ENCODE data around the gene TRPV4.

TRPV4 gene

DNA sequence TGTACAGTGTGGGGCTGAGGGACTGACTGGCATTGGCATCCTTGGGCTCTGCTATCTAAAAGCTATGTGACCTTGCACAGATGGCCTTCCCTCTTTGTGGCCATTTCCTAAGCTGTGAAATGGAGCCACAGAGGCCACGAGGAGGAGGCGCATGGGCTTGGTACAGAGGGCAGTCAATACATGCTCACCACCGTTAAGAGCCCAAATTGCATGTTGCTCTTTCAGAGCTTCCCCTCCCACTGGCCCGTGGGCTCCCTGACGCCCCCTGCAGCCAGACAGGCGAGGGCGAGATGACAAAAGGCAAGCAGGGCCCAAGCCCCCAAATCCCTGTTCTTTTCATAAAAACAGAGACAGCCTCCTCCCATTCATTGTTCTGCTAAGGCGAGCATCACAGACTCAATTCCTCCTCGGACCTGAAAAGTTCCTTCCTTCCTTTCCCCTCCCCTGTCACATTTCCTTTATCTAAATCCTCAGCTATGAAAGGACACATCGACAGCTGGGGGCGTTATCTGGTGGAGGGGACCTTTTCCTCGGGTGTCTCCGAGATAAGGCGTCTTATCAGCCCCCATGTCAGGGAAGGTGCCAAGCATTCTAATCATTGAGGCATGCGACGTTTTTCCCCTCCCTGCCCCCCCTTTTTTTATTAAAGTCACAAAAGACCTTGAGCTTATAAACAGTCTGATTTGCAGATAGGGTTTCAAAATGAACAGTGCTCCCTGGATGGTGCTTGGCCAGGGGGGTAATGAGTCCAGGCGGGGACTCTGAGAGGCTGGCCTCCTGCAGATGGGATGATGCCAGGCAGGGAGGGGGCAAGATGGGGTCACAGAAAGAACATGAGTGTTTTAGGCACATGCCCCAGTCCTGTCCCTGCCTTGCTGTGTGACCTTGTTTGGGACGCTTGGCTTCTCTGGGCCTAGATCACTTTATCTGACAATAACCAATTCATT lies 93.2 kb downstream of the TRPV4 start:
- peak; percentile 75 for DNase-seq (ENCODE audit: low spot score)

DNA sequence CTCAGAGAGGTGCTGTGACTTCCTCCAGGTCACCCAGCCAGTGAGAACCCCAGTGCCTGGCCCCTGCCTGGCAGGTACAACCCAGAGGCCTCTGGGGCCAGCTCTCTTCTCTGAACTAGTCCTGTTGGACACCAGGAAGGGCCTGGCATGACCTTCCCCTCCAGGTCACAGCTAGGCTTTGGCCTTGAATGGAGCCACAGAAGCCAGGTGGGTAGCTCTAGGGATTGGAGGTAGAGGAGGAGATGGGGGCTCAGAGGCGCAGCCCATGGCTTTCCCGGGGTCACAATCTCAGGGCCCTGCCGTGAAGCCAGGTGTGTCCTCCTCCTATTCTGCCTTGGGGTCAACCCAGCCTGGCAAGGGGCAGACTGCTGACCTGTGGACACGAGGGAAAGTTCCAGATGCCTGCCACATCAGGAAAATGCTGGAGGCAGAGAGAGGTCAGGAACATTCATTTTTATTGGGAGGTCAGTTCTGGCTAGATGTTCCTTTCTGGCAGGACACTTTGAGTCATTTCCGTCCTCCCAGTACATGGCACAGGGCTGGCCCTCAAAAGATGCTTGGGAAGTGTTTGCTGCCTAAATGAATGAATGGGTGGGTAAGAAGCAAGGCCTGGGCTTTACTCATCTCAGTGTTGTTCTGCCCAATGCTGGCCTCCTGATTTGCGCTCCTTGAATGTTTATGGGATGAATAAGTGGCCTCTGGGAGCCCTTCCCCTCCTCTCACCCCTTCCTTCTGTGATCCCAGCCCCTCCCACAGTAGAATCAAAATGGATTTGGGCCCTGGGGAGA lies 94.1 kb downstream of the TRPV4 start:
- peak; percentile 42 for DNase-seq (ENCODE audit: low spot score)

DNA sequence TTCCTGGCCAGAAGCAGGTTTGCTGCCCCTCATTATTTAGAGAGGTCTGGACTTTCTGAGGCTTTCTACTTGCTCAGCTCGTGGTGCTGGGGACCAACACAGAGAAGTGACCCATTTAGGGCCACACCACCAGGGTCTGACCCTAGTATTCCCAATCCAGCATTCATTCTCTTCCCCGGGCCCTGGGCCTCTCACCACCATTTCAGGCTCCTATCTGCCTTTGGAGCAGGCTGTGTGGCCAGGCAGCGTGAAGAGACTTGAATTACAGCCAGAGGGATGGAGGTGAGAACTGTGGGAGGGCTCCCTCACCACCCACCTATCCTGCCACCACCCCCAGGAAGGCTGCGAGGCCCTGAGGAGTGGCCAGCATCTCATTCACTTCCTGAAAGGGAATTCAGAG lies 95.0 kb downstream of the TRPV4 start:
- peak; percentile 43 for DNase-seq (ENCODE audit: low spot score)

DNA sequence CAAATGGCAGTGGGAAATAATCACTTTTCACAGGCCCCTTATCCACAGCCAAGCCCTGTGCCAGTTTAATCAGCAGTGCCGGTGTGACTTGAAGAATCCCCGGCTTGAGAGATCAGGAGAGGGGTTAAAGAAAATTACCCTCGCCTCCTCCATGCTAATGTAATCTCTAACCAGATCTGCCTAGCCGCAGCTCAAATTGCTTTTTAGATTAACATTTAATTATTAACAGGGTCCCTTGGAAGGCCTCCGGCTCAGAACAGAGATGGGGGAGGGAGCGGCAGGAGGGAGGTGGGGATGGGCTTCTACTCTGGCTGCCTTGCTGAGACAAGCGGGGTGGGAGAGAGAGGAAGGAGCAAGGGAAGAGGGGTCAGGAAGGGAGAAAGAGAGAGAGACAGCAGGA lies 95.6 kb downstream of the TRPV4 start:
- DNase-seq (ENCODE audit: low spot score), result peak; percentile 42

DNA sequence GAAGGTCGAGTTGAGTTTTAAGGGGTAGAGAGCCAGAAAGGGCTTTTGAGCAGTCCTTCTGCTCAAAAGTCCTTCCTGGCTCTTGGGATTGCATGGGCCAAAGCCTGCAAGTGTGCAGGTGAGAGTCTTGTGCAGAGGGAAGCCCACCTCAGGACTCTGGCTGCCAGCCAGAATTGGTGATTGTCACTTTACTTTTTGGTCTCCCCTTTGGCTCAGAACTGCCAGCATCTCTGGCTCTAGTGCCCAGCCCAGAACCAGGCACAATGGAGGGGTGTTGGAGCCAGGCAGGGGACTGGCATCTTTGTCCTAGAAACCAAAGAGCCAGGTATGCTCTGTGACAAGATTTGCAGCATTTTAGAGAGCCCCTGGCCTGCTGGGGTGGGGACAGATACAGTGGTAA lies 96.1 kb downstream of the TRPV4 start:
- no peak for DNase-seq (ENCODE audit: low spot score)

DNA sequence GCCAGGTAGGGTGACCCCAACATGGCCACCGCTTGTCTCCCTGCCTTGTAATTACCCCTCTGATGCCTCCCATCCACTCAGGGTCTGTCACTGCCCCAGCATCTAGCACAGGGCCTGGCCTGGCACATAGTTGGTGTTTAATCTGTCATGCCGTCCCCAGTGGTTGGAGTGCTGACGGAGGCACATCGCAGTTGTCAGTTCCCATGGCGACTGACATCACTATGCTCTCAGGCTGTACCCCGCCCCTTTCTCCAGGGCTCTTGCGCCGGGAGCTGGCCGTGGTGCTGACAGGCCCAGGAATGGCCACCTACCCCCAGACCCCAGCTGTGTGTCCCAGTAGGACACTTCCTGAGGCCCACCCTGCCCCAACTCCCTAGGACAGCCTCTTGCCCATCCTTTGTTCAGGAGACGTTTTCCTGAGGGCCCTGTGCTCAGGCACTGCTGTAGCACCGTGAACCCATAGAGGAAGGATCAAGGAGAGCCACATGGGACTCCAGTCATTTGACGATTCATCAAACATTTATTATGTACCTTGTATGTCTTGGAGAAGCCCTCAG lies 96.6 kb downstream of the TRPV4 start:
- peak; percentile 94 for DNase-seq (ENCODE audit: low spot score)

DNA sequence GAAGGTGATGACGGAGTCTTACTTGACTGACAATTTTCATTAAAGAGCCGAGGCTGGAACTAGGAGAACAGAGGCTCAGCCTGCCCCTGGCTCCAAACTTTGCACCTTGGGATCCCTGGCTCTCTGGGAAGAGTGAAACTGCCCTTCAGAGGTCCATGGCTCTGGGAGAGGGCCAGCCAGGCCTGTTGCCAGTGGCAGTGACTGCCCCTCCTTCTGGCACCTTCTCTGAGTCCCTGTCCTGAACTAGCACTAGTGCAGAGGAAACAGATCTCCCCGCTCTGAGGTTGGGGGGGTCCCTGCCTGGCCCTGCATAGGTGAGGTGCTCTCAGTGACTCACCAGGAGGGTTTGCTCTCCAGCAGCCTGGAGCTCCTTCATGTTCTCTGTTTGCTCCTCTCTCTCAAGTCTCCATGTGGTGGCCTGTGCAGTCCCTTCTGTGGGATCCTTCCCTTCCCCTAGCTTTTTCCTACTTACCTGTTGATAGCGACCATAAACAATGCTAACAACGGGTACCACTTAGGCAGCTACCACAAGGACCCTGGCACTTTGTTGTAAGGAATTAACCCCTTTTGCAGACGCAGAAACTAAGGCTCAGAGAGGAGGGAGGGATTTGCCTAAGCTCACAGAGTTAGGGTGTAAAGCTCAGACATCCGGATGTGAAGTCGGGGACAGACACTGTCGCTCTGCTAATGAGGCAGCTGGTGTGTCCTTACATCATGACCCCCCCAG lies 97.2 kb downstream of the TRPV4 start:
- no peak for DNase-seq (ENCODE audit: low spot score)

DNA sequence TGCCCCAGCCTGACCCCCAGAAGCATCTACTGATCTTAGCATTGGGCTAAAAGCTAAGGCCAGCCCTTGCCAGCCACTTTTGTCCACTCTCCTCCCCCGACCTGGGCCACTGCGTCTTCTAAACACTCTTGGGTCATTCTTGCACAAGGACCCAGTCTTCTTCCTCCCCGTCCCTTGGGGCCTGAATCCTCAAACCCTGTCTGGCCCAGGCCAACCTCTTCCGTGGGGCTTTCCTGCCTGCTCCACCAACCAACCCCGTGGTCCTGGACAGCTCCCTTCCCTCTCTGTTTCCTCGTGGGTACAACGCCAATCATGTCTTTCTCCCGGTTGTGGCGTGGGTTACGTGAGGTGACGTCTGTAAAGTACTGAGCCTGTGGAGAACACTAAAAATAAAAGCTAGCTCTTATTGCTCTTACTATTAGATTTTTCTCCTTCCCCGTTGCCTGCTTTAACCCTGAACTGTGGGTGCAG lies 98.1 kb downstream of the TRPV4 start:
- peak; percentile 51 for DNase-seq (ENCODE audit: low spot score)

DNA sequence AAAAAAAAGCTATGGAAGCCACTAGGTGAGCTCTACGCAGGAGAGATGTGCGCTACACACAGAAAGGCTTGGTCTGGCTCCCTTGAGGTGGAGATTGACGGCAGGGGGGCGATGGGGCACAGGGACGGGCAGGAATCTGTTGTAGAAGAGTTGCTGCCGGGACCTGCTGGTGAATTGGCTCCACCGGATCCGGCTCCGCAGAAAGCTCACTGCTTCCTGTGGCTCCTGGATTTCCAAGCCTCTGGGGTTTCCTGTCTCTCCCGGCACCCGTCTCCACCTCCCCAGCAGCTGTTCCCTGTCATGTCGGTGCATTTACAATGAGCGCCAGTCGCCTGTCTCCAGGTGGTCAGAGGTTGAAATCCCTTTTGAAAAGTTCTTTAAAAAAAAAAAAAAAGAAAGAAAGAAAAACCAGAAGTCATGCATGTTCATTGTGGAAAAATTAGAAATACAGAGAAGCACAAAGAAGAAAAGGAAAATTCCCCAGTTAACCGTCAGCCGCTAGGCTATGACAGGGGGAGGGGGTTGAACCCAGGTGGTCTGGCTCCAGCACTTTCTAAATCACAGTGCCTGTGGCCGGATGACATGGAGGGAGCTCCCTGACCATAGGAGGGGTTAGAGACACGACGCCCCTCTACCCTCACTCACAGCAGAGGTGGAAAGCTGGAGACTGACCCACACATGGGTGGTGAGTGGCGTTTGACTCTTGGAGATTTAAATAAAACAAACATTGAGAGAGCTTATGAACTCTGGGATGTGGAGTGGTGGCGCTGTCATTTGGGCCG lies 98.8 kb downstream of the TRPV4 start:
- peak; percentile 74 for DNase-seq (ENCODE audit: low spot score)
